ENCODE measurements around the gene BAIAP2L1. TPM values are rescaled to one million over a fixed set of nuclear protein-coding genes. Genes with fewer than 3 reads are reported as not detected.

The BAIAP2L1 gene
- total RNA-seq, 2 experiments from 2014 or later = 0.33 to 0.61 TPM

DNA sequence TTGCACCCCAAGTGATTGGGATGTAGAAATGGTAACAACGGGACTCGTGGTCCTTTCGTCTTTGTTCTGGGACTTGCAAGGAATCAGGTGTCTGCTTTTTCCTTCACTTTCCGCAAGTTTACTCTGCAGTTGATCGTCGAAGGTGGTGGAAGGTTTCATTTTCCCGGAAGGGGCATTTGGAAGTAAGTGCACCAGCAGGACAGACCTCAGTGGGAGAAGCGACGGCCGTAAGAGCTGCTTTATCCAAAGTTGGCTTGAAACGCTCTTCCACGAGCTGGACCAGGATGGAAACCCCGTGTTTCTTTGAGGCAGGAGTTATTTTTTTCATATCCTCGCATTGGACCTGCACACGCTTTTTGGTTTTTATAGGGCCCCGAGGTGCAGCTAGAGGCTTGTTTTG lies 118.2 kb downstream of the BAIAP2L1 start:
- DNase-seq = peak in 1 of 14 experiments; percentile 22
- H3K4me3 ChIP-seq (ENCODE audit: low read length) = peak overlapping the region; percentile 73
- H3K9me3 ChIP-seq (ENCODE audit: control insufficient read depth in 1 of 2, insufficient read depth in 1 of 2, low read length in 2 of 2) = no peaks in the 10 kb centered on the region
- no peaks in the 10 kb centered on the region for H3K27me3 Mint-ChIP-seq
- CTCF ChIA-PET = no interaction called here
- POLR2A ChIA-PET = interaction anchor here (5.1 kb wide), 1 partner anchor 31 kb away, joined by 65 read pairs; the partner anchor contains the start of gene TECPR1
- H3K27ac ChIP-seq (ENCODE audit: low read depth in 1 of 2, low read length in 2 of 2) = no peak overlapping the region
- H3K4me1 Mint-ChIP-seq (ENCODE audit: low read depth) = peaks cover 43% of the 10 kb centered on the region
- H3K4me3 Mint-ChIP-seq = peak overlapping the region; percentile 88
- H3K27me3 ChIP-seq (ENCODE audit: control insufficient read depth in 1 of 2, insufficient read depth in 2 of 2, low read length in 2 of 2) = no peaks in the 10 kb centered on the region
- ATAC-seq (ENCODE audit: poor library complexity) = no peak
- H3K9me3 Mint-ChIP-seq = no peaks in the 10 kb centered on the region
- H3K27ac Mint-ChIP-seq = peak overlapping the region; percentile 83
- H3K36me3 Mint-ChIP-seq (ENCODE audit: low read depth) = peaks cover 9% of the 10 kb centered on the region
- no peaks in the 10 kb centered on the region for H3K36me3 ChIP-seq (ENCODE audit: insufficient read depth, low read length)
- TF ChIP-seq, protein P1, sequence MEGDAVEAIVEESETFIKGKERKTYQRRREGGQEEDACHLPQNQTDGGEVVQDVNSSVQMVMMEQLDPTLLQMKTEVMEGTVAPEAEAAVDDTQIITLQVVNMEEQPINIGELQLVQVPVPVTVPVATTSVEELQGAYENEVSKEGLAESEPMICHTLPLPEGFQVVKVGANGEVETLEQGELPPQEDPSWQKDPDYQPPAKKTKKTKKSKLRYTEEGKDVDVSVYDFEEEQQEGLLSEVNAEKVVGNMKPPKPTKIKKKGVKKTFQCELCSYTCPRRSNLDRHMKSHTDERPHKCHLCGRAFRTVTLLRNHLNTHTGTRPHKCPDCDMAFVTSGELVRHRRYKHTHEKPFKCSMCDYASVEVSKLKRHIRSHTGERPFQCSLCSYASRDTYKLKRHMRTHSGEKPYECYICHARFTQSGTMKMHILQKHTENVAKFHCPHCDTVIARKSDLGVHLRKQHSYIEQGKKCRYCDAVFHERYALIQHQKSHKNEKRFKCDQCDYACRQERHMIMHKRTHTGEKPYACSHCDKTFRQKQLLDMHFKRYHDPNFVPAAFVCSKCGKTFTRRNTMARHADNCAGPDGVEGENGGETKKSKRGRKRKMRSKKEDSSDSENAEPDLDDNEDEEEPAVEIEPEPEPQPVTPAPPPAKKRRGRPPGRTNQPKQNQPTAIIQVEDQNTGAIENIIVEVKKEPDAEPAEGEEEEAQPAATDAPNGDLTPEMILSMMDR (IDR thresholded peaks at IDR 0.05) = no peak
- intact Hi-C loops (cut with DNase I, micrococcal nuclease) = loop anchor here in 1 of 2 experiments (2.0 to 10.0 kb wide), 7 partner anchors 70 to 1168 kb away; partner anchors contain the start of genes BAIAP2L1, BHLHA15, LMTK2 and SDHAF3
- peaks cover 66% of the 10 kb centered on the region for H3K4me1 ChIP-seq (ENCODE audit: insufficient read depth, low read length)

DNA sequence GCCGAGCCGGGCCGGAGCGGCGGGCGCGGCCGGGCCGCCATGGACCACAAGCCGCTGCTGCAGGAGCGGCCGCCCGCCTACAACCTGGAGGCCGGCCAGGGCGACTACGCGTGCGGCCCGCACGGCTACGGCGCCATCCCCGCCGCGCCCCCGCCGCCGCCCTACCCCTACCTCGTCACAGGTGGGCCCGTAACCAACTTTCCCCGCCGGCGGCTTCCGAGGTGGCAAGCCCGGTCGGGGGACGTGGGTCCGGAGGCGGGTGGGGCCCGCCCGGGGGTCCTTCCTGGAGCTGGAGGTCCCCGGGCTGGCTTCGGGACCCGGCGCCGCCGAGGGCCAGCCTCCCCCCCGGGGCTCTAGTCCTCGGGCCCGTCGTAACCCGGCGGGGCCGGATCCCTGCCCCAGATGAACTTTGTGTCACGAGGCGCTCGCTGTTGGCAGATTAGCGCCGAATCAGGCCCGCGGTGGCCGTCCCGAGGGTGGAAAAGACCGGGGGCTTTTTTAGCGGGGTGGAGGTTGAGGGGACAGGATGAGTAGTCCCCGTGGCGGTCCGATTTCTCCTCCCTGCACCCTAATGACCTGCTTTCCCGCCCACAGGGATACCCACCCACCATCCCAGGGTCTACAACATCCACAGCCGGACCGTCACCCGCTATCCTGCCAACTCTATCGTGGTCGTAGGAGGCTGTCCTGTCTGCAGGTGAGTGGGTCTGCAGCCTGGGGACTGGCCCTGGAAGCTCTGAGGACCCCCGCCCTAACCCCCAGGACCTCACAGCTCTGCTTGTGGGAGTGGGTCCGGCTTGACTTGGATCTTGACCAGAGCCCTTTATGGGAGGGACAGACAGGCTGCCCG lies 118.9 kb downstream of the BAIAP2L1 start:
- DNase-seq (peak in 8 of 14 experiments; percentile 9 to 70 (median 24)), ATAC-seq (ENCODE audit: poor library complexity) (peak; percentile 18)
- peak overlapping the region; percentile 88 for H3K4me3 Mint-ChIP-seq
- intact Hi-C loops (cut with DNase I, micrococcal nuclease) = loop anchor here (2.0 to 10.0 kb wide), 8 partner anchors 31 to 1167 kb away; partner anchors contain the start of genes BAIAP2L1 (in 1 of the 2), BHLHA15 (in 1 of the 2), LMTK2 (in 1 of the 2) and SDHAF3 (in 1 of the 2)
- peak overlapping the region; percentile 73 for H3K4me3 ChIP-seq (ENCODE audit: low read length)
- peaks cover 9% of the 10 kb centered on the region for H3K36me3 Mint-ChIP-seq (ENCODE audit: low read depth)
- no peaks in the 10 kb centered on the region for H3K36me3 ChIP-seq (ENCODE audit: insufficient read depth, low read length)
- ChIA-PET CTCF (no interaction called here), POLR2A (interaction anchor here (5.1 kb wide), 1 partner anchor 31 kb away, joined by 65 read pairs; the partner anchor contains the start of gene TECPR1)
- H3K9me3 Mint-ChIP-seq = no peaks in the 10 kb centered on the region
- H3K27ac Mint-ChIP-seq = peak overlapping the region; percentile 83
- H3K27me3 ChIP-seq (ENCODE audit: control insufficient read depth in 1 of 2, insufficient read depth in 2 of 2, low read length in 2 of 2) = no peaks in the 10 kb centered on the region
- peak overlapping the region in 1 of 2 donors; percentile 35 for H3K27ac ChIP-seq (ENCODE audit: low read depth in 1 of 2, low read length in 2 of 2)
- TF ChIP-seq, protein P1 (IDR thresholded peaks at IDR 0.05) = no peak
- H3K27me3 Mint-ChIP-seq = no peaks in the 10 kb centered on the region
- H3K4me1 Mint-ChIP-seq (ENCODE audit: low read depth) = peaks cover 43% of the 10 kb centered on the region
- peaks cover 59% of the 10 kb centered on the region for H3K4me1 ChIP-seq (ENCODE audit: insufficient read depth, low read length)
- H3K9me3 ChIP-seq (ENCODE audit: control insufficient read depth in 1 of 2, insufficient read depth in 1 of 2, low read length in 2 of 2) = no peaks in the 10 kb centered on the region

DNA sequence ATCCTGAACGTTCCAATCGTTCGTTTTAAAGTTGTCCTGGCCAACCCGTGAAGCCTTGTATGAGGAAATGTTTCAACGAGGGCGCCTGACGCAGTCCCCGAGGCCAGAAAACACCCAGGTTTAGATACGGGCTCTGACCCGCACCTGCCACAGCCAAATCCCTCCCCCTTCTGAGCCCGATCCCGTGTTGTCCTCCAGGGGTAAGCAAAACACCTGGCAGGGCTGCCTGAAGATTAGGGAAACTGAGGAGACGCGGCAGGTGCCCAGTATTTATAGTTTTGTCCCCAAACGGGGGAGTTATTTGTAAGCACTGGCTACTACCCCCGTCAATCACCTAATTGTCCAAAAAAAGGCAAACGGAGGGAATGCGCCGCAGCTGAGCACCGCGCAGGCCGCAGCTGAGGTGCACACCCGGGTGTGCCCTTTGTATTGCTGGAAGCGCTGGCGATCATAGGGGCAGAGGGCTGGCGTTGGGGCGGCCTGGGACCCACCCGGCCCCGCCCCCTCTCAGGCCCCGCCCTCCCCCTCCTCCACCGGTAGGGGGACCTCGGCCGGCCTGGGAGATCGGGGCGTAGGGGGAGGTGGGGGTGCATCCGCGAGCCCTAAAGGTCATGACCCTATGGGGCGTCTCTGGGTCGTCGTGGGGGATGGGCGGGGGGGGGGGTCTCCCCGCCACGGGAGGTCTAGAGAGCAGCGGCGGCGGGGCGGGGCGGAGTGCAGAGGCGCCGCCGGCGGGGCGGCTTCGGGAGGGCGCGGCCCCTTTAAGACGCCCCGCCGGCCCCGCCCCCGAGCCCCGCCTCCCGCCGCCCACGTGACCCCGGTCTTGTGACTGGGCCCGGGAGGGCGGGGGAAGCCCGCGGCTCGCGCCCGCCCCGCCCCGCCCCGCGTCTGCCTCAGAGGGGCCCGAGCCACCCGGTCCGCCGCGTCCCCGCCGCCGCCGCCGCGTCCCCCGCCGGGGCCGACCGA lies 119.8 kb downstream of the BAIAP2L1 start, which contains the start of gene BRI3:
Gene BRI3 (plus strand): TSS at position 896 of the 966 bp plus-strand sequence. CDS start 110 bp downstream, outside the sequence.
- Mint-ChIP-seq H3K4me1 (ENCODE audit: low read depth) (peaks cover 37% of the 10 kb centered on the region), H3K27ac (peak within 1 kb of the TSS; percentile 91), H3K36me3 (ENCODE audit: low read depth) (peaks cover 9% of the 10 kb centered on the region), H3K9me3 (no peaks in the 10 kb centered on the region), H3K27me3 (no peaks in the 10 kb centered on the region), H3K4me3 (peak within 1 kb of the TSS; percentile 90)
- H3K9me3 ChIP-seq (ENCODE audit: control insufficient read depth in 1 of 2, insufficient read depth in 1 of 2, low read length in 2 of 2) = no peaks in the 10 kb centered on the region
- POLR2A ChIA-PET = interaction anchor here (1.0 to 5.1 kb wide), 6 partner anchors 14 to 597 kb away, joined by 3 to 65 read pairs (median 4); partner anchors contain the start of genes TECPR1 and TRRAP
- no peaks in the 10 kb centered on the region for H3K36me3 ChIP-seq (ENCODE audit: insufficient read depth, low read length)
- DNase-seq (peak; percentile 83 to 98 (median 92)), ATAC-seq (ENCODE audit: poor library complexity) (peak; percentile 77)
- CTCF ChIA-PET = interaction anchor here (0.7 kb wide), 1 partner anchor 32 kb away, joined by 3 read pairs; no protein-coding TSS in a partner anchor
- intact Hi-C loops (cut with DNase I, micrococcal nuclease) = loop anchor here (1.0 to 10.0 kb wide), 8 partner anchors 30 to 1166 kb away; partner anchors contain the start of genes BAIAP2L1 (in 1 of the 2), BHLHA15 (in 1 of the 2), SDHAF3 (in 1 of the 2) and SMURF1 (in 1 of the 2)
- TF ChIP-seq, protein P1 (IDR thresholded peaks at IDR 0.05) = peak; percentile 53
- peaks cover 51% of the 10 kb centered on the region for H3K4me1 ChIP-seq (ENCODE audit: insufficient read depth, low read length)
- H3K27me3 ChIP-seq (ENCODE audit: control insufficient read depth in 1 of 2, insufficient read depth in 2 of 2, low read length in 2 of 2) = no peaks in the 10 kb centered on the region
- peak within 1 kb of the TSS; percentile 62 to 73 for H3K27ac ChIP-seq (ENCODE audit: low read depth in 1 of 2, low read length in 2 of 2)
- H3K4me3 ChIP-seq (ENCODE audit: low read length) = peak within 1 kb of the TSS; percentile 77

Measured in CD4-positive, alpha-beta T cell (primary cell).